ENCODE data around the gene SYNE2. TPM values are rescaled to one million over a fixed set of nuclear protein-coding genes. Genes with fewer than 3 reads are reported as not detected.

Gene SYNE2
- total RNA-seq, 1 experiment from 2014 or later, result 94.2 TPM

DNA sequence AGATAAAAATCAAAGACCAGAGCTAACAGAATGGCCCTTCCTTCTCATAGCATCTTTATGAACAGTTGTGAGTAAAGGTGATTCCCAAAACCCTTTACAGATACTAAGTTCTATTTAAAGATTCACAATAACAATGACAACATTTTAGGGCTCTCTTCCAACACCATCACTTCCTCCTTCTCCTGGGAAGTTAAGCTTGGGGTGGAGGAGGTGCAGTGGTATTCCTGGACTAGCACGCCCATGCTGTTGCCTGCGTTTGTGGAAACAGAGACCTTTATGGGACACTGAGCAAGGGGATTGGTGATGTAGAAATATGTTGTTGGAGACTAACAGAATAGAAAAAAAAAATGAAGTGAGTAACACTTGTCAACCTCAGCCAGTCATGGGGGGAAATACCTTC is 22.5 kb downstream of the SYNE2 start:
- DNase-seq, result no peak
- Histone ChIP-seq H3K4me2 (no peak overlapping the region), H3K9me3 (ENCODE audit: insufficient read depth, low read depth) (no peaks in the 10 kb centered on the region), H3F3A (ENCODE audit: insufficient read depth, low read depth) (no peaks in the 10 kb centered on the region), H3K9me2 (ENCODE audit: insufficient read depth) (no peaks in the 10 kb centered on the region), H2AFZ (no peak overlapping the region), H3K79me2 (ENCODE audit: low read depth) (no peaks in the 10 kb centered on the region), H3K27ac (no peak overlapping the region), H3K4me1 (replicated peaks; ENCODE audit: insufficient read depth) (peaks cover 9% of the 10 kb centered on the region), H3K36me3 (ENCODE audit: low read depth) (no peaks in the 10 kb centered on the region), H3K4me3 (no peak overlapping the region), H3K27me3 (ENCODE audit: insufficient read depth, low read depth) (no peaks in the 10 kb centered on the region), H4K20me1 (ENCODE audit: insufficient read depth) (no peaks in the 10 kb centered on the region)
- POLR2A ChIA-PET (ENCODE audit: unreplicated experiment), result no interaction called here
- intact Hi-C loops (cut with micrococcal nuclease; ENCODE audit: unreplicated experiment), result no loop called here
- CTCF ChIA-PET, result interaction anchor here (0.7 kb wide), 2 partner anchors 16 to 429 kb away, joined by 4 to 8 read pairs; no protein-coding TSS in a partner anchor
- BruUV-seq (replicated peaks), result no TSS peak
- TF ChIP-seq, protein P1, sequence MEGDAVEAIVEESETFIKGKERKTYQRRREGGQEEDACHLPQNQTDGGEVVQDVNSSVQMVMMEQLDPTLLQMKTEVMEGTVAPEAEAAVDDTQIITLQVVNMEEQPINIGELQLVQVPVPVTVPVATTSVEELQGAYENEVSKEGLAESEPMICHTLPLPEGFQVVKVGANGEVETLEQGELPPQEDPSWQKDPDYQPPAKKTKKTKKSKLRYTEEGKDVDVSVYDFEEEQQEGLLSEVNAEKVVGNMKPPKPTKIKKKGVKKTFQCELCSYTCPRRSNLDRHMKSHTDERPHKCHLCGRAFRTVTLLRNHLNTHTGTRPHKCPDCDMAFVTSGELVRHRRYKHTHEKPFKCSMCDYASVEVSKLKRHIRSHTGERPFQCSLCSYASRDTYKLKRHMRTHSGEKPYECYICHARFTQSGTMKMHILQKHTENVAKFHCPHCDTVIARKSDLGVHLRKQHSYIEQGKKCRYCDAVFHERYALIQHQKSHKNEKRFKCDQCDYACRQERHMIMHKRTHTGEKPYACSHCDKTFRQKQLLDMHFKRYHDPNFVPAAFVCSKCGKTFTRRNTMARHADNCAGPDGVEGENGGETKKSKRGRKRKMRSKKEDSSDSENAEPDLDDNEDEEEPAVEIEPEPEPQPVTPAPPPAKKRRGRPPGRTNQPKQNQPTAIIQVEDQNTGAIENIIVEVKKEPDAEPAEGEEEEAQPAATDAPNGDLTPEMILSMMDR (conservative IDR thresholded peaks at IDR 0.05), result no peak
- no peak for TF ChIP-seq EZH2 (IDR thresholded peaks at IDR 0.05; ENCODE audit: low read depth)

DNA sequence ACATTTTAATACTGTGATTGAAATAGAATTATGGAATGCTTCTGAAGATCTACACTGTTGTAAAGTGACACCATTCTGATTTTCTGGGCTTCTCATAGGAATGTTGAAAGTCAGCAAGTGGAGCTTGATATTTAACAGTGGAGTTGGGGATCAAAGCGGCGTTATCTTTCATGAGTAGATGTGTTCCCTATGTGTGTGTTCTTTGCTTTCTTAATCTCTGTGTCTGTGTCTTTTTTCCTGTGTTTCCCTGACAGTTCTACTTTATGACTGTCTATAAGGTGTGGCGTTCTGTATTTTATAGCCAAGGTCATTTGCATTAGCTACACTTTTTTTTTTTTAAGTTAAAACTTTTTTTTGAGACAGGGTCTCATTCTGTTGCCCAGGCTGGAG is 24.7 kb downstream of the SYNE2 start:
- ChIA-PET POLR2A (ENCODE audit: unreplicated experiment) (no interaction called here), CTCF (no interaction called here)
- Histone ChIP-seq H3K27me3 (ENCODE audit: insufficient read depth, low read depth) (no peaks in the 10 kb centered on the region), H3K4me2 (no peak overlapping the region), H3F3A (ENCODE audit: insufficient read depth, low read depth) (no peaks in the 10 kb centered on the region), H2AFZ (no peak overlapping the region), H3K9me2 (ENCODE audit: insufficient read depth) (no peaks in the 10 kb centered on the region), H3K36me3 (ENCODE audit: low read depth) (no peaks in the 10 kb centered on the region), H3K27ac (no peak overlapping the region), H3K4me3 (no peak overlapping the region), H3K79me2 (ENCODE audit: low read depth) (no peaks in the 10 kb centered on the region), H3K9me3 (ENCODE audit: insufficient read depth, low read depth) (no peaks in the 10 kb centered on the region), H4K20me1 (ENCODE audit: insufficient read depth) (no peaks in the 10 kb centered on the region), H3K4me1 (replicated peaks; ENCODE audit: insufficient read depth) (peaks cover 9% of the 10 kb centered on the region)
- no peak for TF ChIP-seq EZH2 (IDR thresholded peaks at IDR 0.05; ENCODE audit: low read depth)
- TF ChIP-seq, protein P1 (conservative IDR thresholded peaks at IDR 0.05), result no peak
- intact Hi-C loops (cut with micrococcal nuclease; ENCODE audit: unreplicated experiment), result no loop called here
- no TSS peak for BruUV-seq (replicated peaks)
- DNase-seq, result no peak

DNA sequence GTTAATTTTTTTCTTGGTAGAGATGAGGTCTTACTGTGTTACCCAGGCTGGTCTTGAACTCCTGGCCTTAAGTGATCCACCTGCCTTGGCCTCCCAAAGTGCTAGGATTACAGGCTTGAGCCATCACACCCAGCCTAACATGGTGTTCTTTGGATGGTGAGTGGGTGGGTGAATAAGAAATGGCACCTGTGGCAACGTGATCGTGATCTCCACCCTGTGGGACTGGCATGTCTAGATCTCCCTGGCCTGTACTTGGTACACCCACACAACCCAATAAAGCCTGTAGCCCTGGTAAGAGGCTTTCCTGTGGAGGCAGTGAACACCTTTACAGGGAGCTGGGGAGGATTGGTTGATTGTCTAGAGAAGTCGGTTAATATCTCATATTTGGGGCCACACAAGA is 25.2 kb downstream of the SYNE2 start:
- Histone ChIP-seq H3K4me1 (replicated peaks; ENCODE audit: insufficient read depth) (peaks cover 9% of the 10 kb centered on the region), H3K9me2 (ENCODE audit: insufficient read depth) (no peaks in the 10 kb centered on the region), H3K27ac (no peak overlapping the region), H3K4me3 (no peak overlapping the region), H2AFZ (no peak overlapping the region), H3F3A (ENCODE audit: insufficient read depth, low read depth) (no peaks in the 10 kb centered on the region), H3K27me3 (ENCODE audit: insufficient read depth, low read depth) (no peaks in the 10 kb centered on the region), H4K20me1 (ENCODE audit: insufficient read depth) (no peaks in the 10 kb centered on the region), H3K79me2 (ENCODE audit: low read depth) (no peaks in the 10 kb centered on the region), H3K4me2 (no peak overlapping the region), H3K36me3 (ENCODE audit: low read depth) (no peaks in the 10 kb centered on the region), H3K9me3 (ENCODE audit: insufficient read depth, low read depth) (no peaks in the 10 kb centered on the region)
- no TSS peak for BruUV-seq (replicated peaks)
- intact Hi-C loops (cut with micrococcal nuclease; ENCODE audit: unreplicated experiment), result no loop called here
- DNase-seq, result no peak
- TF ChIP-seq, protein P1 (conservative IDR thresholded peaks at IDR 0.05), result no peak
- no peak for TF ChIP-seq EZH2 (IDR thresholded peaks at IDR 0.05; ENCODE audit: low read depth)
- CTCF ChIA-PET, result no interaction called here
- POLR2A ChIA-PET (ENCODE audit: unreplicated experiment), result no interaction called here

Measured in PC-9 (cell line).